Activated T-helper 1 cell treated with Interleukin-2 at 50 U/mL for 16 hours (primary cell): ENCODE measurements around the gene SOBP.
"Not testable (repeated sequence)": the region's sequence is repeated elsewhere in the genome, so short reads cannot be mapped to it uniquely, and the experiment has no call there.

Experiments
- DNase-seq: peaks from one replicate; pipeline ENCODE4 v3.0.0-alpha.2; 2020; ENCODE audit warnings: low read depth

Gene SOBP

GRCh38 chr6:107523794-107524193, 33.9 kb downstream of the SOBP start:
- no peak for DNase-seq

- DNase-seq: no peak
These were observed 34.7 kb downstream of the SOBP start for GRCh38 chr6:107524626-107525025.

- no peak for DNase-seq
These were observed 42.0 kb downstream of the SOBP start for GRCh38 chr6:107531868-107532267.

DNA sequence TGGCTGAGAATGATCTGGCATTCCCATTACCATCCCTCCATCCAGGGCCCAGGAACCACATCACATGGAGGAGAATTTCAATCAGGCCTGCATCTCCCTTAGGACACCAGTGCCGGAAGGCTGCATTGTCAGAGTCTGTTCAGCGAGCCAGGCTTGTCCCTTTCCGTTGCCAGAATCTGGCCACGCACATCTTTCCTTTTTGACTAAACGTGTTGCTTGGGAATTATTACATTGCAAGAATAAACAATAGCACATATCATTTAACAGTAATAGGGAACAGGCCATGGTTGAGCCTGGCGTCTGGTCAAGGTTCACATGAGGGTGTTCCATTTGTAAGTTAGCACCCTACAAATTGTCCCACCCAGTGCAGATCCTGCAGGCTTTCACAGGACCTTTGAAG, 42.8 kb downstream of the SOBP start:
- DNase-seq: no peak

DNA sequence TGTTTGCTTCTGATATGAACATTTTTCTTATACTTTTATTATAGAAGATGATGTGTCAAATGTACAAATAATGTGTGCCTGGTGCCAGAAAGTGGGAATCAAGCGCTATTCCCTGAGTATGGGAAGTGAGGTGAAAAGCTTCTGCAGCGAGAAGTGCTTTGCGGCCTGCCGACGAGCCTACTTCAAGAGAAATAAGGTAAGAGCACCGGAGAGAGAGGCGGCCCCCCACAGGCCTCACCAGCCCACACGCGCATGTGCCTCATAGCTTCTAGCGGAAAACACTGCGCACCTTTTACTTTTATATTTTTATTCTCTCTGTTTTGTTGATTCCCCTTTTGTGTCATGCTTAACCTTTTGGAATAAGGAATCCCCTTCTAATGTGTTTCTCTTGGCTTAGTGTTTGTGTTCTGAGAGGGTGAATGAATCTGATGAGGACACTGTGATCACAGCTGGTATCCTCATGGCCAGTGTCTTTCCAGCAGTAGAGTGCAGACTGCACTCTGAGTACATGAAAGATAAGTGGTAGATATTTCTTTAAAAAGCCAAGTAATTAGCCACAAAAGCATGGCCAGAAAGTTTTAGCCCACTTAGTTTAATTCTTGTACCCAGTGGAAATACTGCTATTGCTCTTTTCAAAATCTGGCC, 43.6 kb downstream of the SOBP start:
- DNase-seq: no peak

GRCh38 chr6:107534571-107535141, 44.7 kb downstream of the SOBP start:
- DNase-seq: no peak

DNA sequence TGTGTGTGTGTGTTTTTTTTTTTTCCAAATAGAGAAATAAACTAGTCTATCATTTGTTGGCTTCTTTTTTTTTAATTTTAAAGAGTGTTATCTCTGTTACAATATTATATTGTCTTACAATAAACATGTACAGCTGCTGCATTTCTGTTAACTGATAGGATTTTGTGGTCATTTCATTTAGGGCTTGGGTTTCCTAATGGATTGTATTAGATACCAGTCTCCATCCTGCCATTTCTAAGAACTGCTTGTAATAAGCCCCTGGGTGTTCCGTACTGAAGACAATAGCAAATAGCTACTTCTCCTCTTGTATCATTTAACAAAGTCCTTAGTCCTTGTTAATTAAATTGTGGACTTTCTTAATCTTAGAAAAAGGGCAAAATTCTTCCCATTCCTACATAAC, 45.7 kb downstream of the SOBP start:
- DNase-seq: no peak

- no peak for DNase-seq
These were observed 46.5 kb downstream of the SOBP start for GRCh38 chr6:107536180-107536961.

GRCh38 chr6:107537559-107537958, 47.6 kb downstream of the SOBP start:
- DNase-seq: no peak

- no peak for DNase-seq
These were observed 49.0 kb downstream of the SOBP start for GRCh38 chr6:107538856-107539387.

DNA sequence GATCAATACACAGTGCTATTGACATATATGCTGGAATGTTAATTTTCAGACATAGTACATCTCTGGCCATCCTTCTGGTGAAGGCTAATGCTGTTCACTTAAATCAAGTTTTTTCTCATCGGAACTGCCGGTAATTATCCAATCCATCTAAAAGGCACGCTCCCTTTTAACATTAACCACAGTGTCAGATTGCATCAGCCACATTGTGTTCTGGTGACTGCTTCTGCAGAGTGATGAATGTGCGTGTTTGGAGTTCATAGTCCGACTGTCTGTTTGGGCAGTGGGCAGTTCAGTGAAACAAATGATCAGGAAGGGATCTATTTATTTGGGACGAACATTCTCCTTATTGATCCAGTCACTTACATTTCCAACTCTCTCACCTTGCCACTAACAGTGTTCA, 49.5 kb downstream of the SOBP start:
- DNase-seq: no peak

DNA sequence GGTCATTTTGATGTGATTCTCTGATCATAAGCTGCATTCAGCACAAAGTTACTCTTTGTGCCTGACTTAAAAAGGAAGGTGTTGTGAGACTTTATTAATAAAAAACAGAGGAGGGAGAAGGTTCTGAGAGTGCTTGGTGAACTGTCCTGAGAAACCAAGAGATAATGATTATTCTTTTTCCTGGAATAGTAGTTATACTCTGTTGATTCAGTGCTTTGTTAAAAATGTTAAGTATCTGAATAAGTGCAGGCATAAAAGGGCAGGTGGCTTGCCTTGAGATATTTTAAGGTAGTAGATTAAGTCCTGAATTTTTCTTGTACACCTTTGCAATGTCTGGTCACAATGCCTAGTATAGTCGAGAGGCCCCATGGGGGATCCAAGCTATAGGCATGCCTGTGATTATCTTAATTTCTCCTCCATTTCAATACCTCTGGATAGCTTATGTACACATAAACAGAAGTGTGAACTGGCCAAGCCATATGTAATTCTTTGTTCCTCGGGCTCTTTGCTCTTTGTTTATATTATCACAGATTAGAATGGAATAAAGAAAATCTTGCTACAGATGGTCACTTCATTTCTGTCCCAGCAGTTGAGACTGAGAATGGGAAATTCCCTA, 50.0 kb downstream of the SOBP start:
- no peak for DNase-seq

DNA sequence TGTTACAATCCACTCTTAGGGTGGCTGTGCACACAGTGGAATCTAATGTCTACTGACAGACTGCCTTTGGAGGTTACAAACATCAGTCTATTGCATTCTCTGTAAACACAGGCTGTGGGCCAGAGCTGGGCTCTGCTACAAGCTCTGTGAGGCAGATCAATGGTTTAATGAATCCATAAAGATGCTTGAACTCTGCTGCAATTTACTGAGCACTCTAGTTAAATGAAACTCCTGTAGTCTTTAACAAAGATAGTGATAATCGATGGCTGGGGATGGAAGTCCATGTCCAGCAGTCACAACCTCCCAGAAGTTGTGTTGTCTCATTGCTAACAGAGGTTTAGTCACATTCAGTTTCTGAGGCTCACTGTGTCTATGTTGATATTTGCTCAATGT, 50.5 kb downstream of the SOBP start:
- DNase-seq: no peak

- no peak for DNase-seq
These were observed 52.3 kb downstream of the SOBP start for GRCh38 chr6:107542192-107542668.

DNA sequence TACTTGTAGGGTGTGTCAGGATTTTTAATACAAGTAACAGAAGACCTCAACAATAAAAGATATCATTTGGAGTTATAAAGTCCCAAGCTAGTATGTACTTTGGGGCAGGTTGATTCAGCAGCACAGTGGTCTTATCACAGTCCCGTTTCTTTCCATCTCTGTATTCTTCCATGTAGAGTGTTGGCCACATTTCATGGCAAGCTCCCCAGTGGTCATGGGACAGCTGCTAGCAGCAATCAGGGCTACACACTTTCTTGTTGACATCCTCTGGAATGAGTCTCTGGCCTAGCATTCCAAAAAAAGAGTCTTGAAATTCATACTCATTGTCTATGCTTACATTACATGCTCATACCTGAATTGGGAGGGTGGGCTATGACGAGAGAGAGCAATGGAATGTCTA, 53.2 kb downstream of the SOBP start:
- no peak for DNase-seq

GRCh38 chr6:107543567-107543966, 53.6 kb downstream of the SOBP start:
- no peak for DNase-seq

- no peak for DNase-seq
These were observed 55.8 kb downstream of the SOBP start for GRCh38 chr6:107545763-107546162.

DNA sequence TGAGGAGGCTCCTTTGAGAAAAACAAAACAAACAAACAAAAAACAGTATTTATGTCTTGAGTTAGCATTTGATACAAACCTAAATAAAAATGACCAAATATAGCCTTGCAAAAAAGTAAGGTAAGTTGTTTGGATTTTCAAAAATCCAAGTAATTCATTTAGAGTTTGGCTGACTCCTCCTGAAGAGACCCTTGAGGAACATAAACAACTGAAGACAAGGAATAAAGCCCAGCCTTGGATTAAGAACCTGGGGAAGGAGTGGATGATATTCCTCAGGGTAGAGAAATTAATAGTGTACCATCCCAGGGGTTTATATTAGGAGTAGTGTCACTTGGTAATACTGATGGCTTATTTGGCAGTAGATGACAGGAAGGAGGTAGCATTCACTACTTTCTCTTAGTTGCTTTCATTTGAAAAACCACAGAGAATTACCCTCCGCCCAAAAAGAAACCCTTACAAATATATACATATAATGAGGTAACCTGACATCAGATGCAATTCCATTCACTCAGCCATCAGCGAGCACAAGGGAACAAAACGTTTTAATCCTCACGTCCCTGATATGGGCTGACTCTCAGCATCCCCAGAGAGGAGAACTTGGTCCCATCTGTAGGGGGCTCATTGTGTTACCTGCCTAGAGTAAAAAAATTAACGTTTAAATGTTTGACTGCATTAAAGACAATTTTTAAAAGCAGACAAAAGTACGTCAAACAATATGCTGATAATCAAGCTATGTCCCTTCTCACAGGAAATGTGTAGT, 57.0 kb downstream of the SOBP start:
- no peak for DNase-seq

DNA sequence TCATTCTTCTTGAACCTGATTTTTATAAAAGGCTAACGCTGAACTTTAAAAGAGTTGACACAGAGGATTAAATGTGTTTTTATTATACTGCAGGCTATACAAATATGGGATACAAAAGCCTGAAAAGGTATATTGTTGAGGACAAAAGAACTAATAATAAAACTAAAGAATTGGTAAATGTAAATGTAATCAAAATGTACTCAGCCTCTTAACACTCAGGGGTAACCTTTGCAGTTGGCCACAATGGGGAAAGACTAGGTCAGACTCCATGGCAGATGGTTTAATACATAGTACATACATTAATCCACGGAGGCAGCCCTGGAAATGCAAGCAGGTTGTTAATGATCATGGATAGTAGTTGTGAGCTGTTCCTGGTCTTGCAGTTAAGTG, 57.5 kb downstream of the SOBP start:
- no peak for DNase-seq

DNA sequence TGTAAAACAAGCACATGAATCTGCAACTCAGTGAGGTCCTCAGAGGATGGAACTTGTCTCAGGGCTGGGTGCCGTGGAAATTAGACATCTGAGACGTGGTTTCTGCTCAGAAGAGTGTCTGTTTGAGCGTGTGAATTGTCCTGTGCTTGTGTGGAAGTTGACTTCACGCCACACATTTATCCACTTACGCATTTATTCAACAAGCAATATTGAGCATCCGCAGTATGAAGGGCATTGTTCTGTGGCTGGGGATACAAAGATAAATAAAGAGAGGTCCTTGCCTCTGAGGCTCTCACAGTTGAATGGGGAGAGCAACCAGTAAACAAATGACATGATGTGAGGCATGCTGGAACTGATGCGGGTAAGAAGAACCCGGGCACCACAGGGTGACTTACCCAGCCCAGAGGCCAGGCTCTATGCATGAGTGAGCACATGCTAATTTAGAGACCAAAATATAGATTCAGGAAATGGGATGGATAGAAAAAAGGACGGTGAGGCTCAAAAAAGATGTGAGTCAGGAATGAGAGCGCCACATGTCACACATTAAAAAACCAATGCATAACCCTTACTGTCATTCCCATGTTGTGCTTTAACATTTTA, 60.4 kb downstream of the SOBP start:
- DNase-seq: no peak

- no peak for DNase-seq
These were observed 61.0 kb downstream of the SOBP start for GRCh38 chr6:107550906-107551305.

DNA sequence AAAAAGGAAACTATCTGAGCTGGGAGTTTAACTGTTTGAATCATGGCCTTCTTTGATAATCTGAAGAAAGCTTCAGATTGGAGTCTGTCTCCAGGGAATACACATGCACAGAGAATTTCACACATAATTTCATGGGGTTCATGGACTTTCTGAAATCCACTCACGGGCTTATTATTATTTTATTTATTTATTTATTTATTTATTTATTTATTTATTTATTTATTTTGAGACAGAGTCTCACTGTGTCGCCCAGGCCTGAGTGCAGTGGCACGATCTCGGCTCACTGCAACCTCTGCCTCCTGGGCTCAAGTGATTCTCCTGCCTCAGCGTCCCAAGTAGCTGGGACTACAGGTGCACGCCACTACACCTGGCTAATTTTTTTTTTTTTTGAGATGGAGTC, 63.2 kb downstream of the SOBP start:
- DNase-seq: not testable (repeated sequence)
